Neural progenitor cell (in vitro differentiated cells): Measurements from ENCODE around the gene COL4A2.

ENCODE experiments used
- CTCF ChIP-seq: fragments of 200-600 bp; sonication (generic); IDR thresholded peaks from 2 replicates; pipeline ENCODE4 v1.5.1; 2017; ENCODE audit warnings: antibody characterized with exemption, mild to moderate bottlenecking
- EZH2 ChIP-seq: fragments of 200-600 bp; sonication (generic); IDR thresholded peaks from 2 replicates; pipeline ENCODE4 v1.6.1; 2017; ENCODE audit warnings: antibody characterized with exemption, mild to moderate bottlenecking, moderate library complexity

- TF ChIP-seq CTCF (no peak), EZH2 (no peak)
These were observed 2.1 kb upstream of the COL4A2 start for GRCh38 chr13:110305001-110305400.
